Coronary artery (tissue), 2 donors: ENCODE measurements around the gene AGL.
"Not testable (repeated sequence)": the region's sequence is repeated elsewhere in the genome, so short reads cannot be mapped to it uniquely, and the experiment has no call there.

Source experiments
- DNase-seq: peaks from one replicate; pipeline ENCODE4 v3.0.0-alpha.2; 2017; ENCODE audit warnings: low spot score
- H3K27ac ChIP-seq, 2 donors: fragments of 200-600 bp; sonication (generic); one replicate each; pipeline ENCODE4 v1.5.1; 2016 to 2019
- H3K4me3 ChIP-seq: fragments of 200-600 bp; sonication (generic); 2 replicates; pipeline ENCODE4 v1.5.1; 2016; ENCODE audit warnings: mild to moderate bottlenecking, moderate library complexity
- CTCF ChIP-seq: fragments of 200-600 bp; sonication (generic); IDR thresholded peaks from one replicate; pipeline ENCODE4 v1.5.1; 2019; ENCODE audit warnings: antibody characterized with exemption

AGL gene

GRCh38 chr1:99869723-99870122 is 19.6 kb downstream of the AGL start:
- no peak for DNase-seq
- Histone ChIP-seq H3K4me3 (no peak overlapping the region), H3K27ac (no peak overlapping the region)
- TF ChIP-seq CTCF = no peak

GRCh38 chr1:99872063-99872462 is 21.9 kb downstream of the AGL start:
- H3K4me3 ChIP-seq = no peak overlapping the region
- DNase-seq = no peak
- no peak overlapping the region for H3K27ac ChIP-seq
- no peak for TF ChIP-seq CTCF

- TF ChIP-seq CTCF = no peak
- no peak for DNase-seq
- H3K27ac ChIP-seq = no peak overlapping the region
- H3K4me3 ChIP-seq = no peak overlapping the region
Measured at GRCh38 chr1:99877568-99877967, 27.4 kb downstream of the AGL start.

- DNase-seq = no peak
Measured at GRCh38 chr1:99886179-99886578, 36.0 kb downstream of the AGL start.

GRCh38 chr1:99886841-99887240 is 36.7 kb downstream of the AGL start:
- no peak for TF ChIP-seq CTCF
- DNase-seq = no peak
- H3K27ac ChIP-seq = no peak overlapping the region
- H3K4me3 ChIP-seq = no peak overlapping the region

More at GRCh38 chr1:99886179-99886578, 36.0 kb downstream of the AGL start:
- no peak for TF ChIP-seq CTCF
- H3K27ac ChIP-seq = no peak overlapping the region
- H3K4me3 ChIP-seq = no peak overlapping the region

GRCh38 chr1:99887890-99888289 is 37.7 kb downstream of the AGL start:
- Histone ChIP-seq H3K4me3 (no peak overlapping the region), H3K27ac (no peak overlapping the region)
- TF ChIP-seq CTCF = no peak
- DNase-seq = no peak

- no peak for TF ChIP-seq CTCF
- no peak overlapping the region for H3K27ac ChIP-seq
- H3K4me3 ChIP-seq = no peak overlapping the region
- DNase-seq = no peak
Measured at GRCh38 chr1:99891997-99892396, 41.8 kb downstream of the AGL start.

GRCh38 chr1:99903278-99903677 is 53.1 kb downstream of the AGL start:
- not testable (repeated sequence) for DNase-seq, H3K27ac ChIP-seq, H3K4me3 ChIP-seq
